ENCODE measurements around the gene PRPF6. TPM values are rescaled to one million over a fixed set of nuclear protein-coding genes. Genes with fewer than 3 reads are reported as not detected.
"Not testable (repeated sequence)": the region's sequence is repeated elsewhere in the genome, so short reads cannot be mapped to it uniquely, and the experiment has no call there.

PRPF6 gene
- total RNA-seq, 1 experiment from 2014 or later = 102 TPM

GRCh38 chr20:63960654-63961621, 20.0 kb upstream of the PRPF6 start:
- DNase-seq (ENCODE audit: low spot score) = not testable (repeated sequence)

- DNase-seq (ENCODE audit: low spot score) = no peak
These were observed 19.1 kb upstream of the PRPF6 start for GRCh38 chr20:63961664-63962425.

DNA sequence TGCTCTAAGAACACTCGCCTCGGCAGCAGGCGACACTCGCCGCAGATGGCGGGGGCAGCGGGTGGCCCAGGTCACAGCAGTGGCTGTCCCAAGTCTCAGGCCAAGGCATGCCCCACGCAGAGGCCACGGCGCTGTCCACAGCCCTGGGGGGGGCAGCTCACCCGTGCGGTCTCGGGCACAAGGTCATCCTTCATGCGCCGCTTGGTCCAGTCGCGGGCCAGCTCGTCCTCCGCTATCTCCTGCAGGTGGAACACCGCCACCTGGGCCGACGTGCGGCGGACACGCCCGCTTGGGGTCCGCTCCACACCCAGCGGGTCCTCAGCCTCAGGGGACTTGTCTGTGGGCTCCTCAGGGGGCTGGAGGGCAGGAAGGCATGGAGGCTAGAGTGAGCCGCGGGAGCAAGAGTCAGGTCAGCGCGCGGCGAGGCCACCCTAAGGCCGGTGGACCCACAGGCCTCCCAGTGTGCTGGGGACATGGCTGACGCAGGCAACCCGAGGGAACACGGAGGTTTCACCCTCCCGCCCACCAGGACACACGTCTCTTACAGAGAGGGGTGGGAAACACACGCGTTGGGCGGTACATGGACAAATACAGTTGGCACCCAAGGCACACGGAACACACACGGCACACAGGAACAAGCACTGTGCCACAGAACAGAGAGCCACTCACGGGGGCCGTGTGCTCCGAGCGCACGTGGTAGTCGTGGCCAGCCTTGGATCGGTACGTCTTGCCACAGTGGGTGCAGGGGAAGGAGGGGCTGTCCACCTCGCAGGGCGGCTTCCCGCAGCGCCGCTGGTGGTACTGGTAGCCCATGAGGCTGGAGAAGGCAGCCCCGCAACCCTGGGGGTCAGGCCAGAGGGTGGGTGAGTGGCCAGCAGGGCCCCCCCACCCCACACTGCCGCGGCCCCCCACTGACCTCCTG, 18.2 kb upstream of the PRPF6 start:
- no peak for DNase-seq (ENCODE audit: low spot score)

- DNase-seq (ENCODE audit: low spot score) = no peak
These were observed 17.6 kb upstream of the PRPF6 start for GRCh38 chr20:63963348-63963741.

DNA sequence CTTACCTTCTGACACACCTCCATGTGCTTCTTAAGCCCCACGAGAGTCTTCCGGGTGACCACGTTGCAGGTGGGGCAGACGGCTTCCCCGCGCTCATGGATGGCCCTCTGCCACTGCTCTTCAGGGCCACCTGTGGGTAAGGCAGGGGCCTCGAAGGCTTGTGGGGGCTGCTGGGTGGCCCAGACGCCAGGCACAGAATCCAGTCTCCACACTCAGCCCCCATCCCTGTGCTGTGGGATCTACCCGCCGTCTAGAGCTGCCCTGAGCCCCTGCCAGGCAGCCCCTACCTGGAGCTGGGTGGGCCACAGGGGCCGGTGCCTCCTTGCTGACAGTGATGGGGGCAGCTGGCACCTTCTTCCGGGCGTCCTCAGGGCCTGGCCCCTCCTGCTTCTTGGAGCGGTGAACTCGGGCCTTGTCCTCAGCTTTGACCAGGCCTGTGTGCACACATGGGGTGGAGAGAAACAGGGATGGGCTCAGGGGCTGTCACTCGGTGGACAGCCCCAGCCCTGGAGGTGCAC, 17.1 kb upstream of the PRPF6 start:
- DNase-seq (ENCODE audit: low spot score) = no peak

GRCh38 chr20:63964412-63964811, 16.5 kb upstream of the PRPF6 start:
- DNase-seq (ENCODE audit: low spot score) = no peak

DNA sequence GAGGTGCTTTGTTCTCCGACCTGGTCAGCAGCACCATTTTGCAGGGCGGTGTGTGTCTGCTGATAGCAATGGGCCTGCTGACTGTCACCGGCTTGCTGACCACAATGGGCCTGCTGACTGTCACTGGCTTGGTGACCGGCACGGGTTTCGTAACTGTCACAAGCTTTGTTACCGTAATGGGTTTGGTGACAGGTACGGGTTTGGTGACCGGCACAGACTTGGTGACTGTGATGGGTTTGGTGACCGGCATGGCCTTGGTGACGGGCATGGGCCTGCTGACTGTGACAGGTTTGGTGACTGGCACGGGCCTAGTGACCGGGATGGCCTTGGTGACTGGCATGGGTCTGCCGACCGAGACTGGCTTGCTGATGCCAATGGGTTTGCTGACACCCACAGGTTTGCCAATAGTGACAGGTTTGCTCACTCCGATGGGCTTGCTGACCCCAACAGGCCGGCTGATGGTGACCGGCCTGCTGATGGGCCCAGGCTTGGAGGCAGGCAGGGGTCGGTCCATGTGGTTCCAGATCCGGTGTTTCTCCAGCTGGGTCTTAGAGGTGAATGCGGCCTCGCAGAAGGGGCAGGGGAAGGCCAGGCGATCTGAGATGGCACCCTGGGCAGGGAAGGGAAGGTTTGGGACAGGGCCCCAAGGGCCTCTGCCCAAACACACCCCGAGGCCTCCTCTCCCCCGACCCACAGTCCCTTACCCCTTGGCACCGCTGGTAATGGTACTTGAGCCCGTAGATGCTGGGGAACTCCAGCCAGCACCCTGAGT, 14.6 kb upstream of the PRPF6 start:
- DNase-seq (ENCODE audit: low spot score) = no peak

GRCh38 chr20:63966944-63967322, 14.0 kb upstream of the PRPF6 start:
- no peak for DNase-seq (ENCODE audit: low spot score)

DNA sequence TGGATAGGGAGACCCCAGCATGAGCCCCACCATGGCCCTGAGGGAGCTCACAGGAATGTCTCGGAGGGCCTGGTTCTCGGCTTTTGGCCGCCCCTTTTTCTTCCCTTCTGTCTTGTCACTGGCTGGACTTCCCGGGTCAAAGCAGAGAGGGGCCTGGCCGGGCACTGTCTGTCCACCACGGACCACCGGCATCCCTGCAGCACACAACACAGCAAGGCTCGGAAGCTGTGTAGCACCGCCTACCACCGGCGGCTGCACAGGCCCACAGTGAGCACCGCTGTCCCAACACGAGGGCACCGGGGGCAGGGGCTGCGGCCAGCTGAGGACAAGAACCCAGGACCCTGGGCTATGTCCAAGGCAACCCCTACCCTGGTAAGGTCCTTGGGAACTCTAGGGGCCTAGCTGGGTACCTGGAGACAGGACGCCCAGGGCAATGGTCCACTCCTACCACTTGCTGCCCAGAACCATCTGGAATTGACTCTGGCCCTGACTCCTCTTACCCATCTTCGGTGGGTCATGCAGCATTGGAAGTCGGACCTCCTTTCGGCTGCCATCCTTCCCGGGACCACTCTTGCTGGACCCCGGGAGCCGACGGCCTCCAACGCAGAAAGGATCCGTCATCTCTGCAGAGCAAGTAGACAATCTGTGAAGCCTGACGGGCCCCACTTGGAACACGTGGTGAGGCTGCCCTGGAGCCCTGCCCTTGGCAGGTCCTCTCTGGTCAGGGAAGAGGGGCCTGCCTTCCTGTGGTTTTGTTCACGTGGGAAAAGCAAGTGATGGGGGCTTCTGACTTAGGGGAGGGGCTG, 13.4 kb upstream of the PRPF6 start:
- DNase-seq (ENCODE audit: low spot score) = no peak

GRCh38 chr20:63968136-63968927, 12.6 kb upstream of the PRPF6 start:
- DNase-seq (ENCODE audit: low spot score) = no peak

- DNase-seq (ENCODE audit: low spot score) = no peak
These were observed 11.8 kb upstream of the PRPF6 start for GRCh38 chr20:63968928-63969760.

DNA sequence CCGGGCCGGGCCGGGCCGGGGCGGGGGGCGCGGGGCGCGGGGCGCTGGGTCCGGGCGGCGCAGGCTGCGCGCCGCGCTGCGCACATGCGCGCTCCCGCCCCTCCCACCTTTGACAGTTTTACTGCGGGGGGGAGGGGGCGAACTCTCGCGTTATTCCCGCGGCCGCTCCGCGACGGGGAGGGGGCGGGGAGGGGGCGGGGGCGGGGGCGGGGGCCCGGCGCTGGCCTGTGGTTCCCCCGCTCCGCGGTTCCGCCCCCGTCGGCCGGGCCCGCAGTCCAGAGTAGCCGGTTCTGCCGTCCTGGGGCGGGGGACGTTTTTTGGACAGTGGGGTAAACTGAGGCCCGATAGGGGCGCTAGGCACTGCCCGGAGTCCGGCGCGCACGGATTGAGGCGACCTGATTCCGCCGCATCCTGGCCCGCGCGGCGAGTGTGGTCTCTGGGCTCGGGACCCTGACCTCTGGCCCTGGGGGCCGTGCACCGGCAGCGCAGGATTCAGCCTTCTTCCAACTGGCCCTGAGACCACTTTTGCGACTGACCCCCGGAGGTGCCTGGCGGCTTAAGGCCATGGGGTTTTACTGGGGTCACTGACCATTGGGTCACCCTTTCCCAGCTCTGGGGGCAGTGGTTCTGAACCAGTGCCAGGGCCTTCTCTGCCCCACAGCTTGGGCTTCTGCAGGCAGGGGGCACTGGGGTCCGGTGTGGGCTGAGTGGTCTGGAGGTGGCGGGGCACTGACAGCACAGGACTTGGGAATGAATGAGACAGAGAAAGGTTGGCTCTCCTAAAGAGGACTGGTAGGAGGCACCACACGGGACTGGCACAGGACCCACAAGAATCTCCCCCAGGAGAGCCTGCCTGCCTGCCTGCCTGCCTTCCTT, 10.9 kb upstream of the PRPF6 start, which contains the start of gene ZNF512B:
TSS of gene ZNF512B (minus strand) at position 93 of the 876 bp plus-strand sequence. CDS start 1,980 bp downstream, outside the sequence.
- DNase-seq (ENCODE audit: low spot score) = no peak

GRCh38 chr20:63970714-63971431, 10.1 kb upstream of the PRPF6 start:
- no peak for DNase-seq (ENCODE audit: low spot score)

- DNase-seq (ENCODE audit: low spot score) = not testable (repeated sequence)
These were observed 9.0 kb upstream of the PRPF6 start for GRCh38 chr20:63971960-63972311.

DNA sequence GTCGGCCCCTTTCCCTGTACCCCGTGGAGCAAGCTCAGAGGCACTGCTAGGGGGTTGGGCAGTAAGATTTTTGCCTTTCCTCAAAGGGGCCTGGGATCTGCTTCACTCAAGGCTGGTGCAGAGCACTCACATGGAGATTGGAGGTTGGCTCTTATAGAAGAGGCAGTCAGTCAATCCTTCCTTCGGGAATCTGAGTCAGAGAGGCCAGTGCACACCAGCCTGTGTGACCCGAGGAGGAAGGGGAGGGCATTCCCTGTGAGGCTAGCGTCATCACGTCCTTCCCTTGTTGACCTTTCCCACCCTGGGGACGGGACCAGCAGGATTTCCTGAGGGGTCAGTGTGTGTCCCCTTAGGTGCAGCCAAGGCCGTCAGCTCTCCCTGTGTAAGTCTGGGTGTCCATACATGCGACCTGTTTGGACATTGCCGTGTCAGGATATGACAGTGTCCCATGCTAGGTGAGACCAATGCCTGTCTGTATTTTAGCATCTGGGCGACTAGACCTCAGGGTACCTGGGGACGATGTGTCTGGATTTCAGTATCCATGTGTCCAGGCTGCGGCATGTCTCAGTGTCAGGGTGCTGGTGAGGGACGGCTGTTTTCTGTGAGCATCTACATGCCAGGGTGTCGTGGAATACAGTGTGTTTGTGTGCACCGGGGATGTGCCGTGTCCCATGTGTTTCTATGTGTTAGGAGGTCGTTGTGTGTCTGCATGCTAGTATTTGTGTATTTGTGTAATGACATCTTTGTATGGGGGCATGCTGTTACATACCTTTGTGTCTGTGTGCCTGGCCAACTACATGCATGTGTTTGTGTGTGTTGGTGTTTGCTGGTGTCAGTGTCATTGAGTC, 8.4 kb upstream of the PRPF6 start:
- no peak for DNase-seq (ENCODE audit: low spot score)
